ENCODE measurements around the gene ENO4.
A peak's percentile ranks its signal among the peaks of the same experiment; 100 is the strongest.

ENO4 gene

GRCh38 chr10:116829711-116830110 is 19.6 kb upstream of the ENO4 start:
- DNase-seq (ENCODE audit: low spot score) = no peak

DNA sequence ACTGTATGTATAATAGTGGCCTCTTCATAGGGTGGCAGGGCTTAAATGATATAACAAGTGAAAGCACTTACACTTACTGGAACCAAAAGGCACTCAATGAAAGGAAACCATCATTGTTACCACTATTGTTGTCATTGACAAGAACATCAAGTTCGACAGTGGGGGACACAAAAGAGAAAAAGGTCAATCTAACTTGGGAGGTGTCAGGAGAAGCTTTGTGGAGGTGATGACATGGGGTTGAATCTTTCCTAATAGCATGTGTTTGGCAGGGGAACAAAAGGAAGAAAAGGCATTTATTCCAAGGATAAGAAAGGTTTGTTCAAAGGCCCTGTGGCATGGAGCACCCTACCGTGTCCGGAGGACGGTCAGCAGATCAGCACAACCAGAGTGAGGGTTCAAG is 18.2 kb upstream of the ENO4 start:
- DNase-seq (ENCODE audit: low spot score) = no peak

- no peak for DNase-seq (ENCODE audit: low spot score)
Observed at GRCh38 chr10:116831790-116832189, 17.5 kb upstream of the ENO4 start.

DNA sequence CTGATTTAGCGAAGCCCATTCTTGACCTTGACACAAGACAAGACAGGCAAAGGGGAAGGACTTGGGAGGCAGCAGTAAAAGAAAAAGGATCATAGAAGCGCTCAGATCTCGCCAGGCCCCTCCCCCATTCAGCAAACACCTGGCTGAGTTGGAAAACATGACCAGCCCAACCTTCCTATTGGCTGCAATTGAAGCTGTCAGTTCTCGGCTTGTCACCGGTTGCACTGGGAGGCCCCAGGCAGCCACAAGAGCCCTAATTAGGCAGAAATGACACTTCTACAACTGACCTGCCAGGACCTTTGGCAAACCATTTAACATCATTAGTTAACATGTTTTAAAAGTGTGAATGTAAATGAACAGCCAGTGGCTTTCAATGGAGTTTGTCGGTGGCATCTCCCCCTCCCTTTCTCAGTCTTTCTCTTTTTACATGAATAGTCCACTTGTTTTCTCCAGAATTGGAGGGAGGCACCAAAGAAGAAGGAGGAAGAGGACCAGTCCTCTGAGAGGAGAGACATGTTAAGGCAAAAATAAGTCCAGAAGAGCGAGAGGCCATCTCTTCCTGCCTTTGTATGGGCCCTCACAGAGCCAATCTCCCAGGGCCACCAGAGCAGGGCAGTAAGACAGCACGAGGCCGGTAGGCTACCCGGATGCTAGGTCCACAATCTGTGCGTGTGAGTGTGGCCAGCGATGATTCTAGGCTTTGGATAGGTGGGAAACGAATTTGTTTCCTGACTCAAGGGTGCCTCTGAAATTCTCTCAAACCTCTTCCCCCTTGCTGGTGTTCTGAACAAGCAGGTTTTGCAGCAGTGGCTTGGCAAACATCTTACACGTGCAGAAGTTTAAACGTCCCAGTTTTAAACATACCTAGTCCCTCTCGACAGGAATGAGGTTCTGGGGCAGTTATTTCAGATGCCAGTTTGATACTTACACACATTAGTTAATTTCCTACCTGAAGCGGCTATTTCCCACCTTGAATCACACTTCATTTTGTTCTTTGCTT is 15.0 kb upstream of the ENO4 start:
- DNase-seq (ENCODE audit: low spot score) = no peak

DNA sequence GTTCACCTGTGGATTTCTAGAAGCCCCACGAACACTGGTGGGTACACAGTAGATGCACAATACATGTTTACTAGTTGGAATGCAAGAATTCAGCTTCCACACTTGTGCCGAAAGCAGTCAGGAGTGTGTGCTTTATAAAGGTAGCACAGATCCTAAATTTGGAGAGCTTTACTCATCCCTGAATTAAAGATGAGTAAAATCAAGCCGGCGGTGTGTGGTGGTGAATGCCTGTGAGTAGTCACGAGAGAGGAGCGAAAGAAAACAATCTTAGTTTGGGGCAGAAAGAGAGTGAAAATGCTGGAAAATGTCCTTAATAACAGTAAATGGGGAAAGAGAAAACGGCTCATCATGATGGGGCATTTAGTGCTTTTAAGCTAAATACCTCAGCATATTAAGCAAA is 13.6 kb upstream of the ENO4 start:
- no peak for DNase-seq (ENCODE audit: low spot score)

GRCh38 chr10:116836083-116836482 is 13.2 kb upstream of the ENO4 start:
- DNase-seq (ENCODE audit: low spot score) = no peak

DNA sequence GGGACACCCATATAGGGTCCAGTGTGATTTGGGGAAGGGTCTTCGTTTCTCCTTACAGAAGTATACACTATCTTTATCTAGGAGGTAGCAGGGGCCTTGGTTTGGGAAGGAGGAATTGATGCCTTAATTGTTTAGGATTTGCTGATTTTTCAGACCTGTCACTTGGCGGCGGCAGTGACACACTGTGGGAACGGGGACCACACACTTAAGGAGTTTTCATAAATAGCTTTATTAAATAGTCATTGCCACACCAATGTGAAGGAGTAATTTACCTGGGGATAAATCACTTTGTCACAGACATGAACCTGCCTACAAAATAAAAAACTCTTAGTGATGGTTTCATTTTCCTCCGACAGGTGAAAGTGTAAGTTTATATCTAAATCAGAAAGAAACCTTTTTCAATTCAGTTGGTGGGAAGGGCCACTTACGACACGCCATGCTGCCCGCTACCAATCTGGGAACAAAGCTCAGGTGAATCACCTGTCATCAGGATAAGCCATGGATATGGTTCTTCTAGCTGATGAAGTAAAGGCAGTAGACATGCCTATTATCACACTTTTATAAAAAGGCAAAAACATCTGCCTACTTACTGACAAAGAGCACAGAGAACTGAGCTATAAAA is 12.3 kb upstream of the ENO4 start:
- no peak for DNase-seq (ENCODE audit: low spot score)

DNA sequence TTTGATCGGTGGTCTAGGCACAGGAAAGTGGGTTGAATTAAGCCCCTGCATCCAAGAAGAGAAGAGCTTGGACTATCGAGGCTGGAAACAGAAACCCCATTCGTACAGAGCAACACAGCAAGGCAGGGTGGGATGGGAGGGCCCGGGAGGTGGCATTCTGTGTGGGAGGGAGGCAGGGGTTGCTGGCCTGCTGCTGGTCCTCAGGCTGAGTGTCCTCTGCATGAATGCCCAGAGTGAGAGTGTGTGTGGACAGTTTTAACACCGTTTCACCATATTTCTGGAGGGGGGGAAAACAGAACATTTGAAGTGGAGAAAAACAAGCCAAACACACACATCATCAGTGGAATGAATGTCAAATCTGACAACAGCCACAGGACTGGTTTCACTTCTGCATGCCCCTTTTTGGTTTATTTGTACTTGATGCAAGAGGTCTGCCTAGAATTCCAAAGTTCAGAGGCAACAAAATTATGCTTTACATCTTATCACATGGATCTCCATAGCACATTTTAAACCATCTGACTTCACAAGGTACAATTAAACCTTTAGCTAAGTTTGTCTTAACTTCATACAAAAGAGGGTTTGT is 11.1 kb upstream of the ENO4 start:
- DNase-seq (ENCODE audit: low spot score) = no peak

DNA sequence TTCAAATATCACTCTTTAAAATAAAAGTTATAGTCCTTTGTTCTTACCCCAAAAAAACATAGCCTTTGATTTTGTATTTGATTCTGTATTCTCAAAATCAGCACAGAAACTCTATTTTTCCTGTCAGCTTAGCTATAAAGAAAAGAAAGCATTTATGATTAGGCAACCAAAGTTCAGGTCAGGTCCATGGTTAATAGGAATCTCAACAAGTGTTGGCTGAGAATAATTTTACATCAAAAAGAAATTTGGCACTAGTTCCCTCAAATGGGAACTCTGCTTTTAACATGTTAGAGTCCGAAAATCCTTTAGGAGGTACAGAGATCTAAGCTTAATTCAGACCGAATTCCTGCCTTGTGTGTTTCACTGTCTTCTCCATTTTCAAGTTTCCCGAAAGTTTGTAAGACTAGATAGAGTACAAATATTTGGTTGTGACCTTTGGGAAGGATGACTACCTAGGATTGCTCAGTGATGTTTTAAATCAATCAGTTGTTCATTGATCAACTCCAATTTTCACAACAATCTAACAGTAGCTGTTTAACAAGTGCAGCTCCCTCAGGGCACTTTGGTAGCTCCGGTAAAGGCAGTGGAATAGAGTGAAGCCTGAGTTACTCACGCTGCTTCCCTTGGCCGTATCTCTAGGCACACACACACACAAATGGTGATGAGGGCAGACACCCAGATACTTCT is 8.8 kb upstream of the ENO4 start:
- no peak for DNase-seq (ENCODE audit: low spot score)

DNA sequence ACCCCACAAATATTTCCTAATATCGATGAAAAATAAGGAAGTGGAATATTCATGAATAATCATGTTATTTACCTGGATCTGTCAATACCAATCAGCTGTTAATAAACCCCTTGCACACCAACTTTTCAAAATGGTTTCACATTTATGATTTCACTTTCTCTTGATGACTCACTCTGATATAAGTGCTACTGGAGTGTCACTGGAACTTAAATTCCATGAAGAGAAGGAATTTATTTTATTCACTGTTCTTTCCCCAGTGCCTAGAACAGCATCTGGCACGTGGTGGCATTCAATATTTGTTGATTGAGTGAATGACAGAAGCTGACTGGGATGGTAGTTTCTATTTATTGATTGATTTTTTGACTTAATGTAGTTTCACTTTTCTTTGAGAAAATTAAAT is 3.5 kb upstream of the ENO4 start:
- DNase-seq (ENCODE audit: low spot score) = peak; percentile 8

DNA sequence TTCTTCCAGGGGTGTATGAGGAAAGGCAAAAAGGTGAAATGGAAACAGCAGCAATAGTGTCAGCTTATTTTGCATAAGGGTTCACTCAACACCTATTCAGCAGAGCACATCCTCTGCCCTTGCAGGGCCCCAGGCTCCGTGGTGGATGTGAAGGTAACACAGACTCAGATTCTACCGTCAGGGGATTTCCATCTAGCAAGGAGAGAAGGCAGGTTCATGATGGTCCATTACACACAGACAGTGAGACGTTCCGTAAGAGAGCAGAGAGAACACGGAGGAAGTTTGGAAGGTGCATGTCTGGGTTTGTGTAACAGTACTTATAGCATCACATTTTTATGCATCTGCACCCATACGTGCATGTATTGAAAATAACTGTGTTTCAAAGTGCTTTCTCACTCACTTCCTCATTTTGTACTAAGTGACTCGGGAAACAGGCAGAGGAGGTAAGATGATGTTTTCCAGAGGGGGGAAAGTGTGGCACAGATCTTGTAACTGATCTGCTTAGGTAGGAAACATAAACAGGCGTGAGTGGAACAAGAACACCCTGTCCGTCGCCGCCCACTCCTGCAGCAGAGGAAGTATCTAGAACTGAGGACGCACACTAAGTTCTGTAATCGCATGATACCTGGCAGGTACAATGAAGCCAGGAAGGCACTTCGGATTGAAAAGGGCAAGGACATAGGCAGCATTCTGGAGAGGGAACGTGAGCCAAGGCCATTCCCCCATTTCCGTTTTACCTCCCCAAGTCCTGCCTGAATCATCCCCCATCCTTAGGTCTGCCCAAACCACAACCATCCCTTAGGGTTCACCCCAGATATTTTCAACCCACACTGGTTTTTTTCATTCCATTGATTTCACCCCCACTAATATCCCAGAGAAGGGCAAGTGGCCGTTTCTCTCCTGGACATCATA is 1.0 kb upstream of the ENO4 start:
- peak; percentile 26 for DNase-seq (ENCODE audit: low spot score)

DNA sequence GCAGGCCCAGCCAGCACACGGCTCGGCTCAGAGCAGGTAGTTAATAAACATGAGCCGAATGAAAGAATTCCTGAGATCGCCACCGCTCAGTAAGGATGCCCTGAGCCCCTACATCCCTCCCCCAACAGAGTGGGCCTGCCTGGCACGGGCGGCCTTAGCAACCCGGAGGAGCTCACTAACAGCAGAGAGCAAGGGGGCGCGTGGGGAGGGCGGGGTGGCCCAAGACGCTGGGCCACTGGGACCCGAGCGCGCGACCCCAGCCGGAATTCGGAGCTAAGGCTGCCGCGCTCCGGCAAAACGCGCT is 403 bp upstream of the ENO4 start:
- DNase-seq (ENCODE audit: low spot score) = no peak

DNA sequence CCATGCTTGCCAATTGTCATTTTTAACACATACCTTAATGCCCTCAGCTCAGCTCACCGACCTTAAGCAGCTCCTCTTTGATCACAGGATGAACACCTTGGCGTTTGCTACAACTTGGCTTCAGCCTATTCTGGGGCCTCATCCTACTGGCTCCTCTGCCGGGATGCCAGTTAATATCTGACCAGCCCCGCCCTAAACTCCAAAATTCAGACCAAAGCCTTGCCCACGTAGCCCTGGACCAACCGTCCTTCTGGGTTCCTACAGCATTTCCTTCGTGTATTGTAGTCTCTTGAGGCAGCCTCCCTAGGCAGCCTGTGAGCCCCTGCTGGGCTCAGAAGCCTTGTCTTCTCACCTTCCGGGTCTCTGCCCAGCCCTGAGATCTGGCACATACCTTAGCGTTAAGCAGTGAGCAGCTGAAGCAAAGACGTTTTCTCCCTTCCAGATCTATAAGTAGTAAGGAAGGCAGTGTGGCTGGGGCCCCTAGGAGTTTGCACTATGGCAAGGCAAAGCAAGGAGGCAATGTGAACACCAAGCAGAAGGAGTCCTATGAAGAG is 836 bp downstream of the ENO4 start:
- peak; percentile 21 for DNase-seq (ENCODE audit: low spot score)

GRCh38 chr10:116852246-116852645 is 2.9 kb downstream of the ENO4 start:
- DNase-seq (ENCODE audit: low spot score) = no peak

GRCh38 chr10:116853287-116853686 is 4.0 kb downstream of the ENO4 start:
- DNase-seq (ENCODE audit: low spot score) = no peak

DNA sequence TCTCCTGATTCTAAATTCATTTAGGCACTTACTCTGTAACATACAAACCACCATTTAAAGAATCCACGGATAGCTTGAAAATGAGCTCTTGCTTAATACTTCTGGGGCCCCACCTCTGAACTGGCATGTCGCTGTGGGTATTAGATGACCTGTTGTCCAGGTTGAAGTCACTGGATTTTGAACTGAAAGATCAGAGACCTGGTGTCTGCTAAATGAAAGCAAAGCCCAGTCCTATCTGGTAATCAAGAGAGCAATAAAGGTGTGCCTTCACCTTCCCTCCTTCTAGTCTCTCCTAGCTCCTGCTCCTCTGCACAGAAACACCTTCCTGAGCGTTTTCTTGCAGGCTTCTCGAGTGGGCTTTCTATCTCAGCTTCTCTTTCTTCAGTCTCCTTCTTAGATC is 4.4 kb downstream of the ENO4 start:
- no peak for DNase-seq (ENCODE audit: low spot score)

GRCh38 chr10:116857156-116857555 is 7.9 kb downstream of the ENO4 start:
- no peak for DNase-seq (ENCODE audit: low spot score)

GRCh38 chr10:116861796-116862195 is 12.5 kb downstream of the ENO4 start:
- no peak for DNase-seq (ENCODE audit: low spot score)

DNA sequence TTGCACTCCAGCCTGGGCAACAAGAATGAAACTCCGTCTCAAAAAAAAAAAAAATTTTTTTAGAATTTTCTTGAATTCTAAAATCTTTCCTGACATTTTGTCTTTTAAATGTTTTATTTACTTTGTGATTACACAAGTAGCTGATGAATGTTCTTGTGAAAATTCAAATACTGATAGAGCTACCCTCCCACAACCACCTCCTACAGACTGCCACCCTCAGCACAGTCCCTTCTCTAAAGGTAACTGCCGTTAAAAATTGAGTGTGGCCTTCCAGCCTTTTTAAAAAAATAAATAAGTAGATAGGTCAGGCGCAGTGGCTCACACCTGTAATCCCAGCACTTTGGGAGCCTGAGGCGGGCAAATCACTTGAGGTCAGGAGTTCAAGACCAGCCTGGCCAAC is 15.1 kb downstream of the ENO4 start:
- DNase-seq (ENCODE audit: low spot score) = no peak

DNA sequence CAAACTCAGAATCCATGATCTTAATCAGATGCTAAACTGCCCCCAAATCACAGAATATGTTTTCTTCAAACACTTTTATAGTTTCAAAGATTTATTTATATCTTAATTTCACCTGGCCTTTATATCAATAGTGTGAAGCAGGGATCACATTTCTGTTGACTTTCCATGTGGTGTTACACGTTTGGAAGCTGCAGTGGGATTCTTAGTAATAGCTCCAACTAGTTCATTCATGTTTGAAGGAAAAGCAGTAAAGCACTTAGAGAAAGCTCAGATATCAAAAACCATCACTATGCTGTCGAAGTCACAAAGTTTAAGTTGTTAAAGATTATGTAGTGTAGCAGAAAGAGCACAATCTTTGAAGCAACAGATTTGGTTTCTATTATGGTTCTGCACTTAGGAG is 16.8 kb downstream of the ENO4 start:
- DNase-seq (ENCODE audit: low spot score) = no peak

DNA sequence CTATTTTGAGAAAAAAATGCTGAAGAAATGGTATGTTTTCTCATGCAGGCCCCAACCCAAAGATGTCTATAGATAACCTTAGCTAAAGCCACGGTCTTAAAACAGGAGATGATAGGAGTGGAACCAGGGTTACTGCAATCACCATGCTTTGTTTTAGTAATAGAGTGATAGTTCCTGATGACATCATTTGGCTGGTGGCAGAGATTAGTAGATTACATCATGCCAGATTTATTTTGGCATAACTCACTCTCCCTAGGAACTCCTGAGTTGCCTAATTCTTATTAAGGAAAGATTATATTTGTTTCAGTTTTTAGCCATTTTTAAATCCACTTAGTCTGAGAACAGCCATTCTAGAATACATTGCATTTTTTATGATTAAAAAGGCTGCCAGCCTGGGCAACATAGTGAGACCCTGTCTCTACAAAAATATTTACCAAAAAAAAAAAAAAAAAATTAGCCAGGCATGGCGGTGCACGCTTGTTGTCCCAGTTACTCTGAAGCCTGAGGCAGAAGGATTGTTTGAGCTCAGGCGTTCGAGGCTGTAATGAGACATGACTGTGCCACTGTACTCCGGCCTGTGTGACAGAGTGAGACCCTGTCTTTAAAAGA is 17.8 kb downstream of the ENO4 start:
- peak; percentile 11 for DNase-seq (ENCODE audit: low spot score)
